Stimulated activated naive CD8-positive, alpha-beta T cell treated with anti-CD3 and anti-CD28 coated beads, Interleukin-15, Interleukin-2, amounts not matched to agents 100 U/mL and 50 U/mL, for 24 hours (primary cell): ENCODE data around the gene OBSL1.
A peak's percentile ranks its signal among the peaks of the same experiment; 100 is the strongest.

Source experiments
- ATAC-seq: fragments of 150-1000 bp; cut with Tn5 transposase; one replicate; pipeline ENCODE4 v1.10.0; 2021
- DNase-seq: peaks from one replicate; pipeline ENCODE4 v3.0.0; 2021

Gene OBSL1

DNA sequence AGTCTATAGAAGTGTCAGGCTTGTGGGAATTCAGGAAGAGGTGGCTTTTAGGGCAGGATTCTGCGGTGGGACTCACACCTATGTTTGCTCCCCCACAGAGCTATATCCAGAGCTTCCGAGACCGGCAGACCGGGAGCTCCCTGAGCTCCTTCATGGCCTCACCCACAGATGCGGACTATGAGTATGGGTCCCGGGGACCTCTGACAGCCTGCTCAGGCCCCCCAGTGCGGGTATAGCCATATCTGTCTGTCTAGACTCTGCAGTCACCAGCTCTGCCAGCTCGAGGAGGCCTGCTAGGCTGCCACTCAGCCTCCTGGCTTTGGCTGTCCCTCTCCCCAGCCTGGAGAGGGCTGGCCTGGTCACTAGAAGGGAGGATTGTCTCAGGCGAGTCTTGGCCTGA, 21.7 kb downstream of the OBSL1 start:
- ATAC-seq, result no peak
- no peak for DNase-seq

DNA sequence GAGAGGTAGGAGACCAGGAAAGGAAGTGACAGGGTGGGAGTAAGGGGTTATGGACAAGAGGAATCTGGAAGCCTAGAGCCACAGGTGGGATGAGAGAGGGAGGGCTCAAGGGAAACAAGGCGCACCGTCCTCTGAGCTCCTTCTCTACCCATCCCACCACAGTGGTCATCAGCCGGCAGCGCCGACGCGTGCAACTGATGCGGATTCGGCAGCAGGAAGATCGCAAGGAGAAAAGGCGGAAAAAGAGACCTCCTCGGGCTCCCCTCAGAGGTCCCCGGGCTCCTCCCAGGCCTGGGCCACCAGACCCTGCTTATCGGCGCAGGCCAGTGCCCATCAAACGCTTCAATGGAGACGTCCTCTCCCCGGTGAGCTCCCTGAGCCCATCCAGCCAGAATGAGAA, 22.3 kb downstream of the OBSL1 start:
- DNase-seq (no peak), ATAC-seq (no peak)

DNA sequence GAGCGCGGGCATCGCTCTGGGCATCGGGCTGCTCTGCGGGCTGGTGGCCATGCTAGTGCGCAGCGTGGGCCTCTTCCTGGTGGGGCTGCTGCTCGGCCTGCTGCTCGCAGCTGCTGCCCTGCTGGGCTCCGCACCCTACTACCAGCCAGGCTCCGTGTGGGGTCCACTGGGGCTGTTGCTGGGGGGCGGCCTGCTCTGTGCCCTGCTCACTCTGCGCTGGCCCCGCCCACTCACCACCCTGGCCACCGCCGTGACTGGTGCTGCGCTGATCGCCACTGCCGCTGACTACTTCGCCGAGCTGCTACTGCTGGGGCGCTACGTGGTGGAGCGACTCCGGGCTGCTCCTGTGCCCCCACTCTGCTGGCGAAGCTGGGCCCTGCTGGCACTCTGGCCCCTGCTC, 23.7 kb downstream of the OBSL1 start:
- DNase-seq, result no peak
- no peak for ATAC-seq

DNA sequence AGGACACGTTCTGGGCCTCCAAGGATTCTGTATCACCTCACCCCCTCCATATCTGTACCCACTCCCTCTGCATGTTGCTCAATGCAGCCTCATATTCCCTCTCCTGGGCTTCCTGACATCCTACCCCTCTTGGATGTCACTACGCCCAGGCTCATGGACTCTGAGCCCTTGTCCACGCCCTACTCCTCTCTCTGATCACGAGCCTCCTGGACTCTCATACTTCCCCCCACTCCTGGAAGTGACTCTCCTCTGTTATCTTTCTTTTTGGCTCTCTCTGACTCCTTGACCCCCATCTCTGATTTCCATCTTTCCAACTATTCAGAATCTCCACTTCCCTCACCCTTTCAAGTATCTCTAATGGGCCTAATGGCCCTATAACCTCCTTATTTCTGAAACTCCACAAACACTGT, 25.4 kb downstream of the OBSL1 start:
- DNase-seq, result no peak
- no peak for ATAC-seq

DNA sequence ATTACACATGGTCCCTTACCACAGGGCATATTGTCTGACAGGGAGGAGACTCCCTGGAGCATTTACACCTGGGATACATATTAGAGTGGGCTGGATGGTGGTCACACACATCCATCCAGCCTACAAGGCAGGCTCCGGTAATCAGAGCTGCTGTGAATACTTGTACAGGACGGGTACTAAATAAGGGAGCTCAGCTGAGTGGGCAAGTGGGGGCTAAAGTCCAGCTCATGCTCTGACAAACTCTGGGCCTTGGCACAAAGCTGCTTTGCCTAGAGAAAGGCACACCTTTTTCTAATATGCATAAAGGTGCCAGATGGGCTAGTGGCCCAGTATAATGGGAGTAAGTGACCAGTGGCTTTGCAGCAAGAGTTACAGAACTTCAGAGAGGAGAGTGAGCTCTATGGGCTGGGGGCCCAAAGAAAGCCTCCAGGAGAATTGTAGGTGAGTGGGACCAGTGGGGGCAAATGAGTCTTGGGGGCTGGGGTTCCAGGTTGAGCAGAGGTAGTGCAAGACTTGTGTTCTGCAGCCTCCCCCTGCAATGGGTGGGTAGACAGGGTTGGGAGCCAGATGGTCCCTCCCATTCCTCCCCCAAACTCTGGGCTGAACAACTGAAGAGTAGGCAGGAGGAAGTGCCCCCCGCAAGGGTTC, 25.9 kb downstream of the OBSL1 start:
- DNase-seq, result no peak
- no peak for ATAC-seq

DNA sequence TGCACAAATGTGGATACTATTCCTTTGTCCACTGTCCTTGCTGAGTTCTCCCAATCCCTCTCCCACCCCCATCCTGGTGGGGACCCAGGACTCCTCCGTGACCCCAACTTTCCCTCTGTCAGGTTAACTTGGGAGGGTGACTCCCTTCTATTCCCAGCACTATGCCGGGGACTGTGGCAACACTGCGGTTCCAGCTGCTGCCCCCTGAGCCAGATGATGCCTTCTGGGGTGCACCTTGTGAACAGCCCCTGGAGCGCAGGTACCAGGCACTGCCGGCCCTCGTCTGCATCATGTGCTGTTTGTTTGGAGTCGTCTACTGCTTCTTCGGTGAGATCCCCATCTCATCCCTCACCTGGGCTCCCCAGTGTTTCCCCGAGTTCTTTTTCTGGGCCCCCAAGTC, 26.8 kb downstream of the OBSL1 start:
- no peak for ATAC-seq
- DNase-seq, result no peak

DNA sequence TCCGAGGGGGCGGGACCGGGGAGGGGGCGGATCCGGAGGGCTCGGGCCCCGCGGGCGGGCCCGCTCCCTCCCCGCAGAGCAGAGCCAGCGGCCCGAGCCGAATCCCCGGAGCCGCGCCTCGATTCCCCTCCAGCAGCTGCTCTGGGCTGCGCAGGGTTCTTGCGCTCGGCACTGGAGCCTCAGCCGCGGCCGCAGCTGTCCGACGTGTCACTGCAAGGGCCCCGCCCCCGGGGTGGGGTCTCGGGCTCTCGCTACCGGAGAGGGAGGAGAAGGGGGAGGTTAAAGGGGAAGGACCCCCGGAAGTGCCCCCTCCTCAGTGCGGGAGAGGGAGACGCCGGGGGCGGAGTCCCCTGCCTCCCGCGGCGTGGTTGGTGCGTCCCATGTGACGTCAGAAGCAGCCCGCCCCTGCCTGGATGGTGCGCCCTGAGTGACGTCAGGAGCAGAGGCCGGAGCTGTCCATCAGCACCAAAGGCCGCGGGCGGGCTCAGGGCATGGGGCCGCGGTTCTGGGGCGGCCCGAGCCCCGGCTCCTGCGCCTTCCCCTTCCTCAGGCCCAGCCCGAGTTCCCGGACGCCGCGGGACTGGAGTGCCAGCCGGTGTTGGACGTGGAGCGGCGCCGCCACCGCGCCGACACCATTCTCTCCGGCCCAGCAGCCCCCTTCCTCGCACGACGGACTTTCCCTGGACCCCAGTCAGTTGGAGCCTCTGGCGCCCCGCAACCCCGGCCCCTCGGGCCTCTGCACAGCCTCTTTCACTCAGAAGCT, 27.6 kb downstream of the OBSL1 start, which contains the start of the genes CHPF and TMEM198:
Gene CHPF (minus strand): TSS at position 214 of the 763 bp plus-strand sequence. CDS start 271 bp downstream, outside the sequence.
Gene TMEM198 (plus strand): TSS at position 433 of the 763 bp plus-strand sequence. CDS start 700 bp downstream, outside the sequence.
- DNase-seq (peak; percentile 94), ATAC-seq (peak; percentile 81)

DNA sequence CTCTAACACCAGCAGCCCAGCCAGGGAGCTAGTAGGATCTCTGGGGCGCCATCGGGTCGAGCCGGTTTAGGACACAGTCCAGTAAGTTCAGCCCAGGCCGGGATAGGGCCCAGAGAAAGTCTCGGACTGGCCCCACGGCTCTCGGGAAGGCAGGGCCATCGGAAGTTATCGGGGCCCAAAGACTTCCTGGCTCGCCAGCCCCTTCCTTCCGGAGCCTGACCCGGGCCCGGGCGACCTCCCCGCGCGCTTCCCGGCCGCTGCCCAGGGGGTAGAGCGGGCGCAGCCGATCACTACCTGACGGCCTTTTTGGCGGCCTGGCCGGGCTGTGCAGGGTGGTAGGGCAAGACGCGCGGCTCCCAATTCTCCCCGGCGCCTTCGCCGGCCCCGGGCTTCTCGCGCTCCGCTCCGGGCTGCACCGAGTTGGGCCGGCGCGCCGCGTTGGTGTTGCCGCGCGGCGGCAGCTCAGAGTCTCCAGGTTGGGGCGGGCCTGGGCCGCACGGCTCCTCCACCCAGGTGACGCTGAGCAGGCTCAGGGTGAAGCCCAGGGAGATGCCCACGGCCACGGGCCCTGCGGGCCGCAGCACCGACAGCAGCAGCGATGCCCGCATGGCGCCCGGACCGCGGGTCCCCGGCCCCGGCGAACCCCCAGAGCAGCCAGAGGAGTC, 28.3 kb downstream of the OBSL1 start:
- DNase-seq, result no peak
- peak; percentile 37 for ATAC-seq

DNA sequence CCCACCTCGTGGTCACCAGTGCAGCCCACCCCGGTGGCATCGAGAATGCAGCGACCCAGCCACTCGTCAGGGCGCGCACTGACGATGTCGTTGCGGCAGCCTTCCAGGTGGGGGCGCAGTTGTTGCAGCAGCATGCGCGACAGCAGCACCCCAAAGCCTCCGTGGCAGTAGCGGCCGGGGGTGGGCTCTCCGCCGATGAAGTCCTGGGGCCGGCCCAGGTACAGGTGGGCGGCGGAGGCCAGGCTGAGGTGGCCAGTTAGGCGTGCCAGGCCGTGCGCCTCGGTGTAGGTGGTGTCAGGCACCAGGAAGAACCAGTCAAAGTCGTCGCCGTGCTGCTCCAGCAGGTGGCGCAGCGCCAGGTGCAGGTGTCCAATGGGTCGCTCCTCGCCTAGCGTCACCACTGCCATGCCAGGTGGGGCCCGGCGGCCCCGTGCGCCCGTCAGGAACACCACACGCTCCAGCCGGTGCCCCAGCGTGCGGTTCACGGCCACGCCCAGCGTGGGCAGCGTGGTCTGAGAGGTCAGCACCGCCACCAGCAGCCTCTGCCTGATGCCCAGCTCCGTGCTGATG, 29.6 kb downstream of the OBSL1 start:
- ATAC-seq, result peak; percentile 48
- DNase-seq, result peak; percentile 90

DNA sequence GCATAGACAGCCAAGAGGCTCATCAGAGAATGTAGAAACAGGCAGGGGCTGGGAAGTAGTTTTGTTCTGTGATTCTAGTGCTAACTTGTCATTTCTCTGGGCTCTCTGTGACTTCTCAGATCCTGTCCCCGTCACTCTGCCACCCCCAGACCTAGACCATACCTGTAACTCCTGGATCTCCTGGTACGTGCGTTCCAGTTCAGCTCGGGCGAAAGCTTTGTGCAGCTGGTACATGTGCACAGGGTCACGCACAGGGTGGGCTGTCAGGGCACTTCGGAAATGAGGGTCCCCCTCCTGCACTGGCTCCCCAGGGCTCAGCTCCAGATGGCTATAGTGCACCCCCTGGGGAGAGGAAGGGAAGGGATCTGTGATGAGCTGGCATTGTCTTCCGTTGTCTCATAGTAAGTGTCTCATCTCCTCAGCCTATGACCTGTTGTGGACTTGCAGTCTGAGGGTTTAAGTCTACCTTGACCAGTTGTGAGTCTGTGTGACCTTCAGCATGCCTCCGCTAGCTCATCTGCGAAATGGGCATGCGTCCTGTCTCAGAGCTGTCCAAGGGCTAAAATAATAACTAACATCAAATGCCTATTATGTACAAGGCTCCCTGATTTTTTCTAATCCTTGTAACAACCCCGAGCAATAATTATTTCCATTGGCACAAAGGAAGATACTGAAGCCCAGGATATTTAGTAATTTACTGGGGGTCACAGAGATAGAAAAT, 30.4 kb downstream of the OBSL1 start:
- DNase-seq, result no peak
- no peak for ATAC-seq

DNA sequence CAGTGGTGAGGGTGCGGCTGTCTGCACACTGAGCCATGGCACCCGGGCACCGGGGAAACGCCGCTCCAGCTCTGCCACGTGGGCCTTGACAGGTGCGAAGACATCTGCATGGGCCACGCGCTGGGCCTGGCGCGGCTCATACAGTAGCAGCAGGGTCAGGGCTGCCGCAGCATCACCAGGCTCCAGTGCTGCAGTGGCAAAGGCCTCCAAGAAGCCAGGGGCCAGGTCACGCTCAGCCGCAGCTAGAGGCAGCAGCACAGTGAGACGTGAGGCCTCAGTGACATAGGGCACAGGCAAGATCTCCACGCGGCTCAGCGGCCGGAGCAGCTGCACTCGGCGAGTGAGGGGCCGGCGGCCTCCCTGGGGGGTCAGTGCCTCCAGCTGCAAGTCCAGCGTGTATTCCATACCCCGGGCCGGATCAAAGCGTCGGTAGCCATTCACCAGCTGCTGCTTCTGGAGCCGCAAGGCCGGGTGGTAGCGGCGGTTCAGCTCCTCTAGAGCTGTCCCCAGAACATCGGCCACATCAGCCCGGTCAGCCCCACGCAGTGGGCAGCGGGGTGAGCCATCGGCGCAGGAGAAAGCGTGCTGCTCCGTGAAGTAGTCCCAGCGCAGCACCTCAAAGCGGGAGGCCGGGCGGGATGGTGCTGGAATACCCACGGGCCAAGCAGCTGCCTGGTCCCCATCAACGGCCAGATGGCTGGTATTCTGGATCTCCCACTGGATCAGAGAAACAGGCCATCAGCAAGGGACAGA, 31.2 kb downstream of the OBSL1 start:
- ATAC-seq, result no peak

DNA sequence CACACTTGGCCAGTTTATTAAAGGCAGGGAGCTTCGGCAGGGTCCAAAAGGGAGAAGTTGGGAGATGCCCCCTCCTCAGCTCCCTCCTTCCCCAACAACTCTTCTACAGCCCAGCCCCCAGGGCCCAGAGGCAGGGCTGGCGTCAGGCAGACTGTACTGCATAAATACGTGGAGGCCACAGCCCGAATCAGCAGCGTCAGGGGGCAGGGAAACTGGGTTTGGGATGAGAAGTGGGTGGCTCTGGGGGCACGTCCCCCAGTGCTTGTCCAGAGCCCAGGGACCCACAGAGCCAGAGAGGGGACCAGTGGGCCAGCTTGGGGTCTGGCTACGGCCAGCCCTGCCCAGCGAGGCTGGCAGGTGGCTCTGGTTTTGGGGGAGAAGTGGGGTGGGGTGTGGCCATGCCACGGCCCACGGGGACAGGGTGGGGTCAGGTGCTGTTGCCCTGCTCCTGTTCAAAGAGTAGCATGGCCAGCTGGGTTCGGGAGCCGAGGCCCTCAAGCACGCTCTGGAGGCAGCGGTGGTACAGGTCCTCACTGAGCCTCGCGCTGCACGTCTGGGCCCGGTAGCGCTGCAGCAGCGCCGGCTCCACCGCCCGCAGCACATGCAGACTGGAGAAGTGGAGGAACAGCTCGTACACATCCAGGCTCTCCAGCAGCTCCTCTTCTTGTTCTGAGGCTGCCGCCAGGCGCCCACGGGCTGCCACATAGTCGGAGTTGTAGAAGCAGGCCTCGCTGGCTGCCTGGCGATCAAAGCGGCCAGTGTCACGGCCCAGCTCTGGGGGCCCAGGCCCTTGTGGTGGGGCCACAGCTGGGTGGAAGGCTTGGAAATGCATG, 32.2 kb downstream of the OBSL1 start:
- ATAC-seq, result no peak
- DNase-seq, result no peak

More for the DNA sequence above, 31.2 kb downstream of the OBSL1 start:
- DNase-seq, result no peak

DNA sequence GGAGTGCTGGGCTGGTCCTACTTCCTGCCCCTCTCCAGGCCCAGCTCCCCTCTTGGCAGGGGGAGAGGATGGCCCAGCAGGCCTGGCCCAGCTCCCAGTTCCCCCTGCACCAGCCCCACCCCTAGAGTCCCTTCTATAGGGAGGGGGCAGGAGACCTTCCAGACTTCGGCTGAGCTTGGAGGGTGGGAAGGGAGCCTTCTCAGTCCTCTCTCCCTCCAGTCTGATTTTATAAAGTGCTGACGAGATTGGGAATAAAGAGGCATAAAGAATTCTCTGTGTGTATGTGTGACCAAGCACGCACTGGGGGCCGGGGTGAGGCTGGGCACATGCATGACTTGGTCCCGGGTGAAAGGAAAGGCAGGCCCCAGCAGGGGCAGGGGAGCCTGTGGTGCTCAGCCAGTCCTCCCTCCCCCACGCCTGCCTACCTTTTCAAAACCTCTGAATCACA, 32.8 kb downstream of the OBSL1 start:
- DNase-seq (no peak), ATAC-seq (no peak)

DNA sequence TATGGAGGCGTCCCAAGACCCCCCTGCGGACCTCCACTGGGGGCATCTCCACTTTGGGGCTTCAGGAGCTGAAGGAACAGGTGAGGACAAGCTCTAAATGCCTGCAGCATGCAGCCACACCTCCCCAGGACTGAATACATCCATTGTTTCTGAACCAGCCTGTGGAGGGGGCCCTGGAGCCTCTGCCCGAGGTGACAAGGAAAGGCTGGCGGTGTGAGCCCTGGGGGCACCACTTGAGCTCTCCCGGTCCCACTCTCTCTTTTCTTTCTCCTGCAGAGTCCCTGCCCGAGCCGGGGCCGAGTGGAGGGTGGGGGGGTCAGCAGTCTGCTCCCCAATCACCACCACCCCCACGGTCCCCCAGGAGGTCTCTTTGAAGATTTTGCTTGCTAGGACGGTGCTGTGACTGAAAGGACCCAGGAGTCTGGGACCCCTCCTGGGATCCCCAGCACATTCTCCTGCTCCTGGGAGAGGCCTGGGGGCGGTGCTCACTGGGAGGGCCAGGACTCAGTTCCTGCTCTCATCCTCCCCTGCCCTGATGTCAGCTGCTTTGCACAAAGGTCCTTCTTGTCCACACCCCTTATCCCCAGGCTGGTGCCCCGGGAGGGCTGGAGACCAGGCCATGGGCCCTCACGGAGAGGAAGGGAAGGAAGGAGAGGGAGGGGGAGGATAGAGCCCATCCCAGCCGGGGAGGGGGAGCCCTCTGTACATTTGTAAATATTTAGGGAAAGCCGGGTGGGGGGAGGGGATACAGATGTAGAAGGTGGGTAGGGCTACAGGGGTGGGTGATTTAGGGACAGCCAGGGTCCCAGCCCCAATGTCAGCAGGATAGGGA, 33.5 kb downstream of the OBSL1 start:
- DNase-seq (no peak), ATAC-seq (no peak)

DNA sequence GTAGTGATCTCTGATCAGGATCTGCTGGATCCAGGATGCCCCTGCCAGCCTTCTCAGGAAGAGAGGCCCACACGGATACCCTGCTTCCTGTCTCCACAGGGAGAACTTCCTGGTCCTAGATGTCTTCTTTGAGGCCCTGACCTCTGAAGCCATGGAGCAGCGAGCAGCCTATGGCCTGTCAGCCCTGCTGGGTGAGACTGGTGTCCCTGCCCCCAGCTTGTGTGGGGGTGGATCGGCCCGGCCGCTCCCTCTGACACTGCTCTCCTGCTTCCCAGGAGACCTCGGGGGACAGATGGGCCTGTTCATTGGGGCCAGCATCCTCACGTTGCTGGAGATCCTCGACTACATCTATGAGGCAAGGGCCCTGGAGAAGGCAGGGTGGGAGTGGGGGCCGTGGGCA, 34.4 kb downstream of the OBSL1 start:
- DNase-seq (no peak), ATAC-seq (no peak)

DNA sequence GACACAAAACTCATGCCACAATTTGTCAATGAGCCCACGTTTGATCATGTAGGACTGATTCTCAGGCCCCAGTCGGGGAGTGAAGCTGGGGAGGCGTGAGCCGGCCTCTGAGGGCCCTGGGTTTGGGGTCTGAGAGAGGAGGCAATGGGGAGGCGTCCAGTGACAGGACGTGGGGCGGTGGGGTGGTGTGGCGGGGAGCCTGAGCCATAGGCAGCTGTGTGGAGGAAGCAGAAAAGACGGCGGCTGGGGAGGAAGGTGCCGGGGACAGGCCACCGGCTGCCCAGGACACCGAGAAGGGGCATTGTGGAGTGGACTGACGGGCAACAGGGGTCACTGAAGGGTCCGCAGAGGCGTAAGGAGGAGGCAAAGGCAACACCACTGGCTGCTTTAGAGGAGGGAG, 34.9 kb downstream of the OBSL1 start:
- DNase-seq (no peak), ATAC-seq (no peak)

DNA sequence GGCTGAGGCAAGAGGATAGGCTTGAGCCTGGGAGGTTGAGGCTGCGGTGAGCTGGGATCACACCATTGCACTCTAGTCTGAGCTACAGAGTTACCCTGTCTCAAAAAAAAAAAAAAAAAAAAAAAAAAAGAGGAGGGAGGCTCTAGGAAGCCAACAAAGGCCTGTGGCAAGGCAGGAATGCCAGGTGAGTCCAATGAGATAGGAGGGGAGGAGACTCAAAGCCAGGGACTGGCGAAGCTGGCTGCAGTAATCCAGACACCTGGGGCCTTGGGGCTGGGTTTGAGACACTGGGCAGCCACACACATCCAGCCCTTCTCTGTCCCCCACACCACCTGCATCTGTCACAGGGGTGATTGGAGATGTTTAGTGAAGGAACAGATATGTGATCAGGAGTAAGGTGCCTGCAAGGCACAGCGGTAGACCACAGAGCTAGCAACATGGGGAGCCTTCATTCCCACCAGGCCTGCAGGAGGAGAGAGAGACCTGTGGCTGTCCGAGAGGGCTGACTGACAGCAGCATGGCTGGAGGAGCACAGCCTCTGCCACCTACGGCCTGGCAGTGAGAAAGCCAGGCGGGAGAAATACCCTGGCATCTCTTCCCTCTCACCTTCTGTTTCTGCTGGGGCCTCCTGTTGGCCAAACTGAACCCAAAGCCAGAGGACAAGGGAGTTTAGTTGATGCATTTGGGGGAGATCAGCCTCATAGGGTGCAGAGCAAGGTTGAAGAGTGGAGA, 37.2 kb downstream of the OBSL1 start:
- no peak for ATAC-seq
- no peak for DNase-seq

DNA sequence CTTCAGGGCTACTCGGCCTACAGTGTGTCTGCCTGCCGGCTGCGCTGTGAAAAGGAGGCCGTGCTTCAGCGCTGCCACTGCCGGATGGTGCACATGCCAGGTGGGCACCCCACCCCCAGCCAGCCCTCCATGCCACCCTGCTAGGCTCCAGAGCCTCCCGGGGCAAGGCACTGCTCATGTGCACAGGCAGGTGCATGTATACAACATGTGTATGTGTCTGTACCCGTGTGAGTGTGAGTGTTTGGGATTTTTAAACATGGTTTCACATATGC, 39.0 kb downstream of the OBSL1 start:
- DNase-seq (no peak), ATAC-seq (no peak)
